Activated CD8-positive, alpha-beta memory T cell treated with anti-CD3 and anti-CD28 coated beads, Interleukin-2, amount 50 U/mL, for 4 hours (primary cell): Measurements from ENCODE around the gene SLC22A14.

Experiments used
- DNase-seq: peaks from one replicate; pipeline ENCODE4 v3.0.0-alpha.2; 2020

The SLC22A14 gene

DNA sequence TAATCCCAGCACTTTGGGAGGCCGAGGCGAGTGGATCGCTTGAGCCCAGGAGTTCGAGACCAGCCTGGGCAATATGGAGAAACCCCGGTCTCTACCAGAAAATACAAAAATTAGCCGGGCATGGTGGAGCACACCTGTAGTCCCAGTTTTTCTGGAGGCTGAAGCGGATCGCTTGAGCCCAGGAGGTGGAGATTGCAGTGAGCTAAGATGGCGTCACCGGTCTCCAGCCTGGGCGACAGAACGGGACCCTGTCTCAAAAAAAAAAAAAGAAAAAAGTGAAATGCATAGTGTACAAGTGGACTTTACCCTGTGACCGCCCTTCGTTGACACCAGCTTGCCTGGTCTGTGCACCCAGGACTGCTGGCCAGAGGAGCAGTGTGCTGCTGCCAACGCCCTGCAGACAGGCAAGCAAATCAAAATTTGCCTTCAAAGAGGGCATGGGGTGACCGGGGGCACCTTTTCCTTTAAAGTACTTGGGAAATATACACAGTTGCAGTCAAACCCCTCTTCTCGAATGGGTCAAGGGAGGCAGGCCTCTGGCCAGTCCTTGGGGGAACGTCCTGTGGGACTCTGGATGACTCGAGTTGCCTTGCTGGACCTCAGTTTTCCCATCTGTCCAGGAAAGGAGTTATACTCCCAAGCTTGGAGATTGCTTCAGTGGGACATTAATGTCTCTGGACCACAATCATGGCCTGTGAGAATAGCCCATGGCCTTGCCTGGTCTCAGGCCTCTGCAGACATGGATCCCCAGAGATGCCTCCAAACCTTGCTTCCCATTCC is 65.5 kb downstream of the SLC22A14 start:
- DNase-seq = no peak

DNA sequence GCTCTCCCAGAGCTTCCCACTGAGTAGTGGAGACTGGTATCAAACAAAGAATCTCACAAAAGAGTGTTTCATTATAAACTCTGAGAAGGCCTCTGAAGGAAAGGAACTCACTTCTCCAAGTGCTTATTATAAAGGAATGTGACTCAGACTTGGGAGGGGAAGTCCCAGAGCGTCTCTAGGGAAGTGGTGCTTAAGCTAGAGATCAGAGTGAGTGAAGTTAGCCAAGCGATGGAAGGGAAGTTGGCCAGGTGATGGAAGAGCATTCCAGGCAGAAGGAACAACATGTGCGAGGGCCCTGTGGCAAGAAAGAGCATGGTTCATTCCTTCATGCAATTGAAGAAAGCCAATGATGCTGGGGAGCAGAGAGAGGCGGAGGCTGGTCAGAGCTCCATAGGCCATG is 66.8 kb downstream of the SLC22A14 start:
- no peak for DNase-seq

DNA sequence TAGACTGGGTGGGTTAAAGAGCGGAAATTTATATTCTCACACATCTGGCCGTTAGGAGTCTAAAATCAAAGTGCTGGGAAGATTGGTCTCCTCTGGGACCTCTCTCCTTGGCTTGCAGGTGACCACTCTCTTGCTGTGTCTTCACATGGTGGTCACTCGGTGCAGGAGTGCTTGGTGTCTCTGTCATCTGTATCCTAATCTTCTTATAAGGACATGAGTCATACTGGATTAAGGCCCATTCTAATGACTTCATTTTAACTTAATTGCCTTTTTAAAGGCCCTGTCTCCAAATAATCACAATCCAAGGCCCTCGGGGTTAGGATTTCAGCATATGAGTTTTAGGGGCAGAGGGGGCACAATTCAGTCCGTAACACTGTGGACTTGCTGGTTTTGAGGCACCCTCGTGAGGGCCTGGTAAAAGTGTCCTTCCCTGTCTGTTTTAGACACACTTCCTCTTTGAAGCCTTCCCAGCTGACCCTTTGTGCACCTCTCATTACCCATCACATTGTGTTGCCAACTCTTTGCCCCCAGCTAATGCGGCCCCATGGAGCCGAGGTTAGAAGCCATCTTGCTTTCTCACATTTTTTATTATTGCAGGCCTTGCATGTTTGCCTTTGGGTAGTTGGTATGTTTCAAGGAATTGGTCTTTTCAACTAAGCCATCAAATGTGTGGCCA is 67.7 kb downstream of the SLC22A14 start:
- no peak for DNase-seq

DNA sequence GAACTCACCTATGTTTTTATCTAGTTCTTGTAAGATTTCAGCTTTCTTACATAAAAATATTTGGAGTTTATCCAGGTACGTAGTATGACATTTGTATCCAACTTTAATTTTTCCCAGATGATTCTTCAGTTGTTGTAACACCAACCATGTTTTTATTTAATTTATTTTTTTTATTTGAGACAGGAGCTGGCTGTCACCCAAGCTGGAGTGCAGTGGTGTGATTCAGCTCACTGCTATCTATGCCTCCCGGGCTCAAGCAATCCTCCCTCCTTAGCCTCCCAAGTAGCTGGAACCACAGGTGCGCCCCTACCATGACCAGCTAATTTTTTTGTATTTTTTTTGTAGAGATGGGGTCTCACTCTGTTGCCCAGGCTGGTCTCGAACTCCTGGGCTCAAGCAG is 71.1 kb downstream of the SLC22A14 start:
- DNase-seq = no peak

DNA sequence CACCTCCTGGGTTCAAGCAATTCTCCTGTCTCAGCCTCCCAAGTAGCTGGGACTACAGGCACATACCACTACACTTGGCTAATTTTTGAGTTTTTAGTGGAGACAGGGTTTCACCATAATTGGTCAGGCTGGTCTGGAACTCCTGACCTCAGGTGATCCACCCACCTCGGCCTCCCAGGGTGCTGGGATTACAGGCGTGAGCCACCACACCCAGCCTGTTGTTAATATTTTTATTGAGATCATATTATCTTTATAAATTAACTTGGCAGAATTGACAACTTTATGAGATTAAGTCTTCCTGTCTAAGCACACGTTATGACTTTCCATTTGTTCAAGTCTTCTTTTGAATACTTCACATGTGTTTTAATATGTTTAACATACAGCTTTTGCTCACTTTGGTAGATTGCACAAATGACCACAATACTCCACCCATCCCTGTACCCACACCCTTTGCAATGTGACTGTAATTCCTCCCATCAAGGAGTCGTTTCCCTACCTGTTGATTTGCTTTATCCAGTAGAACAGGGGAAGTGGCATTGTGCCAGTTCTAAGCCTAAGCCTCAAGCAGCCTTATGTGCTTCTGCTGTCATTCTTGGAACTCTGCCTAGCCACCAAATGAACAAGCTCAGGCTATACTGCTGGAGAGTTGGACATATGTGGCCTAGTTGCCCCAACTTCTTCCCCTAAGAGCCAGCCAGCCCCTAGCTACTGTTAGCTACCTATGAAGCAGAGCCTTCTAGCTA is 72.7 kb downstream of the SLC22A14 start:
- no peak for DNase-seq

DNA sequence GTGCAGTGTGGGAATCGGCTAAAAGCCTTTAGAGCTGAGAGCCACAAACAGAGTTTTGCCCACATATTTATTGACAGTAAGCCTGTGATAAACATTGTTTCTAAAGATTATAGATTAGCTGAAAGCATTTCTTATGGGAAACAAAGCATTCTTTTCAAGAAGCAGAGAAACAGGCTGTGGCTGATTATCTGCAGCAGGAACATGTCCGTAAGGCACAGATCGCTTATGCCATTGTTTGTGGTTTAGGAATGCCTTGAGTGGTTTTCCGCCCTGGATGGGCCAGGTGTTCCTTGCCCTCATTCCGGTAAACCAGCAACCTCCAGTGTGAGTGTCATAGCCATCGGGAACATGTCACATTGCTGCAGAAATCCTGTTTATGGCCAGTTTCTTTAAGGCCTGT is 76.9 kb downstream of the SLC22A14 start:
- DNase-seq = no peak

DNA sequence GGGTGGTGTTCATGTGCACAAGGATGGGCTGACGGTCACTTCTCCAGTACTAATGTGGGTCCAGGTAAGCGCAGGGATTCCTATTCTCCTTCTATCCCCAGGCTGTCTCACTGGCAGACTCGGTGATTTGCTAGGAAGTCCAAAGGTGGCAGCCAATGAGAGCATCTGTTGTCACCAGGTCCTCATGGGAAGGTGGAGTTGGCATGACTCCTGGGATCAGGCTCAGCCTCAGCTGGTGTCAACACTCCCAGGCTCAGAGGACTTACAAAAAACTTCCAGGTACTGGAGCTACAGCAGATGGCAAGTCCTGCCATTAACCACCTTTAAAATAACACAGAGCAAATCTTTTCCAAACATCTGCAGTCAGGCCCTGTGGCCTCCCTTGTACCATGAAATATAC is 78.3 kb downstream of the SLC22A14 start:
- no peak for DNase-seq

DNA sequence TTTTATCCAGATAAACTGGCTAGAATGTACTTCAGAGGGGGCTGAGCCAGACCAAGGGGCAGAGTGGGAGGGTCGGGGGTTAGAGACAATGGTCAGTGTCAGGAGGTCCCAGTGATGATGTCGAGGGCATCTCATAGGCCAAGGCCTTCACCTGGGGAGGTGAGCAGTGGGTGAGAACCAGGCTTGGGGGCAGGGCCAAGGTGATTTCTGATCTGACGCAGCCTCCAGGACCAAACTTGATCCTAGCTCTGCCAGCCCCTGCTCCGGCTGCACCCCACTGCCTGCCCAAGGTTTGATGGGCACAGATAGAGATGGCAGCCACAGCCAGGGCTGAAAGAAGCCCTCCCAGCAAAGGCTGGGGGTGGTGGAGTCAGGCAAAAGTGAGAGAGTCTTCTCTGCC is 79.4 kb downstream of the SLC22A14 start:
- DNase-seq = no peak

DNA sequence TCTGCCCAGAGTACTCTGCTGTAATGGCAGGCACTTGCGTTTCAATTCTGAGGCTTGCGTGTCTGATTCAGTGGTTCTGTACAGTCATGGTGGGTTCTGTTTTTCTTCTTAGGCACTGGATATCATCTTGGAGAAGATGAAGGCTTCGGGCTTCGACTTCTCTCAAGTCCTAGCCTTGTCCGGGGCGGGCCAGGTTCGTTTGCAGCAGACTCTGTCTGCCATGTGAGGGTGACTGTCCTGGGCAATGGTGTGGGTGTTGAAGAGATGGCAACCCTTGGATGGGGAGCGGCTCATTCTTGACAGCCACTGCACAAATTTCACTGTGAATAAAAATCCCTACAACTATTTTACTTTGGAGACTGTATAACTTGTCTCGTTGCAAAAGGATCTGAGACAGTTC is 80.7 kb downstream of the SLC22A14 start:
- no peak for DNase-seq

DNA sequence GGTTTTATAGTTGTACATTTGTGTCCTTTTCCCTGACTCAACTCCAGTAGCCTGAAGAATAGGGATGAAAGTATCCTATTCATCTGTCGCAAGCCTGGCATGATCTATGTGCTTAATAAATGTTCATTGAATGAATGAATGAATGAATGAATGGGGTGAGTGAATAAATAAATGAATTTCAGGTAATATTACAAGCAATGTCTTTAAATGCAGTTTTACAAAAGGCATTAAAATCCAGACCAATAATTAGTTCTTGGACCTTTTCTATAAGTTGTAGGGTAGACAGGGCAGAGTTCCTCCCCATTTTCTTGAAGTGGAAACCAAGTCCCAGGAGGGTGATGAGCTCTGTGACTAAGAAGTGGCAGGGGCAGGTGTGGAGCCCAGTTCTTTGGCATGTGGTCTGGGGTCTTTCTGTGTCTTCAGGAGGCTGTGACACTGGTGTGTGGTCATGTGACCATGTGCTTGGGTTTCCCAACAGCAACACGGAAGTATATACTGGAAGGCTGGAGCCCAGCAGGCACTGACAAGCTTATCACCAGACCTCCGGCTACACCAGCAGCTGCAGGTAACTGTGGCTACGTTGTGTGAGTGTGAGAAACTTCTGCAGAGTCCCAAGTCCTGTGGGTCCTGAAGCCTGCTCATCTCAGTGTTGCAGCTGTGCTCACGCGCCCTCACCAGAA is 82.8 kb downstream of the SLC22A14 start:
- DNase-seq = no peak

DNA sequence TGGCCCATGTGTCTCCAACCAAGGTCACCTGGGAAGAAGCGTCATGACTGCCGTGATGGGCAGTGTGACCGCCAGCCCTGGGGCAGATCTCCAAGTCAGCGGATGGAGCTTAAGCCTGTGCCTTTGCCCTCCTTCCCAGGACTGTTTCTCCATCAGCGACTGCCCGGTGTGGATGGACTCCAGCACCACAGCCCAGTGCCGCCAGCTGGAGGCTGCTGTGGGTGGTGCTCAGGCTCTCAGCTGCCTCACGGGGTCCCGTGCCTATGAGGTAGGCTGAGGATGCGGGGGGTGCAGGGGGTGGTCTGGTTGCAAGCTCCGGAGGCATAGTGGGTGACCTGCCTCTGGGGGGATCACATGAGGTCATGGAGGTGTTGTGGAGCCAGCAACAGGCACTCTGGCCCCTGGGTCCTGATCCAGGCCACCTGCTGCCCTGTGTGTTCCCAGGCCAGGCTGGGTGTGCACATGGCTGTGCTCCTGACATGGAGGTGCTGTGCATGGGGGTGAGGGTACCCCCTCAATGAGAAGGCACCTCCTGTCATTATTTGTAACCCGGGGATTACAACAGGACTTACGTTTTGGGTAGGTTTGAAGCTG is 83.5 kb downstream of the SLC22A14 start:
- DNase-seq = no peak

DNA sequence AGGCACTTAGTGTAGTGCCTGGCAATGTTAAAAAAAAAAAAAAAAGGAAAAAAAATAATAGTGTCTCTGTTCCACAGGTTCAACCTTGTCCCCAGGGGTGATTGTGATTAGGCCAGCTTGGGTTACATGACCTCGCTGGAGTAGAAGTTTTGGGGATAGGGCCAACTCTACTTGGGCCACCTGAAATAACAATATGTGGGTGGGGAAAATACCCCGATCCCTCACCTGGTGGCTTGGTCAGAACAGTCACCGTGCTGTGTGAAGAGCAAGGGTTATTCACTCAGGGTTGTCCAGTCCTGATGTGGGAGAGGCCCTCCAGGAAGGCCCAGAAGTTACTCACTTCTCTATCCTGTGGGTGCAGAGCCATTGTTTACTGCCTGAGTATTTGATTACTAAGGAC is 84.0 kb downstream of the SLC22A14 start:
- no peak for DNase-seq

DNA sequence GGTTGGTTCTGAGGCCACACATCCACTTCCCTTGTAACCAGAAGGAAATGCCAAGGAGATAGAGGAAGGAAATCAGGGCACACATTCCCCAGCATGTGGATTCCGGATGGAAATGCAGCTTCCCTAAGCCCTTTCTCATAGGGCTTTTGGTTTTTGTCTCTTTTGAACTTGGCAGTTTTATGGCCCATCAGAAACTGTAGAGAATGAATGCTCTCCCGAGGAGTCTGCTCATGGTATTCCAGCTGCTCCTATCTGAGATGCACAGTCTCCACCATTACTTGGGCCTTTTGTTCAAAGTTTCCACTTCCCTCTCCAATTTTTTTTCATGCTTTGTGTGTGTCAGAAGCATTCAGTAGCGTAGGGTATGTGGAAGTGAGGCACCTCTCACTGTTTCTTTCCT is 85.7 kb downstream of the SLC22A14 start:
- DNase-seq = no peak
